Measurements from ENCODE around the gene FCER2. TPM values are rescaled to one million over a fixed set of nuclear protein-coding genes. Genes with fewer than 3 reads are reported as not detected.

Gene FCER2
- total RNA-seq, 2 experiments from 2014 or later, result 0.29 to 0.31 TPM

- DNase-seq, result no peak
- Mint-ChIP-seq H3K27ac (no peak overlapping the region), H3K4me1 (ENCODE audit: low read depth) (peaks cover 30% of the 10 kb centered on the region), H3K27me3 (ENCODE audit: low read depth) (no peaks in the 10 kb centered on the region), H3K4me3 (no peak overlapping the region), H3K9me3 (ENCODE audit: insufficient read depth) (no peaks in the 10 kb centered on the region), H3K36me3 (ENCODE audit: low read depth) (peaks cover 33% of the 10 kb centered on the region)
- CTCF ChIA-PET, result no interaction called here
- POLR2A ChIA-PET, result interaction anchor here (0.5 kb wide), 1 partner anchor 82 kb away, joined by 3 read pairs; no protein-coding TSS in a partner anchor
- no peak for ATAC-seq
Measured at GRCh38 chr19:7642295-7643030, 59.5 kb downstream of the FCER2 start.

- no peak for ATAC-seq
- H3K36me3 Mint-ChIP-seq (ENCODE audit: low read depth), result peaks cover 33% of the 10 kb centered on the region
- H3K4me3 Mint-ChIP-seq, result no peak overlapping the region
- H3K9me3 Mint-ChIP-seq (ENCODE audit: insufficient read depth), result no peaks in the 10 kb centered on the region
- H3K27ac Mint-ChIP-seq, result no peak overlapping the region
- POLR2A ChIA-PET, result interaction anchor here (0.8 kb wide), 3 partner anchors 12 to 37 kb away, joined by 3 read pairs; partner anchors contain the start of genes PET100 and XAB2
- H3K27me3 Mint-ChIP-seq (ENCODE audit: low read depth), result no peaks in the 10 kb centered on the region
- CTCF ChIA-PET, result interaction anchor here (0.8 to 1.1 kb wide), 2 partner anchors 10 to 39 kb away, joined by 3 to 5 read pairs; partner anchors contain the start of gene TRAPPC5
- no peak for DNase-seq
- peaks cover 35% of the 10 kb centered on the region for H3K4me1 Mint-ChIP-seq (ENCODE audit: low read depth)
Measured at GRCh38 chr19:7641290-7642276, 60.3 kb downstream of the FCER2 start.

GRCh38 chr19:7640803-7641202 lies 61.1 kb downstream of the FCER2 start:
- Mint-ChIP-seq H3K4me1 (ENCODE audit: low read depth) (peaks cover 42% of the 10 kb centered on the region), H3K36me3 (ENCODE audit: low read depth) (peaks cover 32% of the 10 kb centered on the region), H3K4me3 (no peak overlapping the region), H3K27me3 (ENCODE audit: low read depth) (no peaks in the 10 kb centered on the region), H3K27ac (no peak overlapping the region), H3K9me3 (ENCODE audit: insufficient read depth) (no peaks in the 10 kb centered on the region)
- ATAC-seq, result no peak
- no peak for DNase-seq
- ChIA-PET POLR2A (interaction anchor here (0.8 kb wide), 3 partner anchors 11 to 38 kb away, joined by 3 read pairs; partner anchors contain the start of genes PET100 and XAB2), CTCF (interaction anchor here (0.8 to 1.1 kb wide), 2 partner anchors 11 to 40 kb away, joined by 3 to 5 read pairs; partner anchors contain the start of gene TRAPPC5)

- Mint-ChIP-seq H3K27me3 (ENCODE audit: low read depth) (no peaks in the 10 kb centered on the region), H3K4me3 (no peak overlapping the region), H3K9me3 (ENCODE audit: insufficient read depth) (no peaks in the 10 kb centered on the region), H3K36me3 (ENCODE audit: low read depth) (peaks cover 28% of the 10 kb centered on the region), H3K27ac (peak overlapping the region; percentile 54), H3K4me1 (ENCODE audit: low read depth) (peaks cover 43% of the 10 kb centered on the region)
- ATAC-seq, result no peak
- ChIA-PET CTCF (no interaction called here), POLR2A (no interaction called here)
- no peak for DNase-seq
Measured at GRCh38 chr19:7639863-7640348, 62.0 kb downstream of the FCER2 start.

- no peak for DNase-seq
- POLR2A ChIA-PET, result interaction anchor here (2.0 kb wide), 1 partner anchor 9 kb away, joined by 13 read pairs; the partner anchor contains the start of genes PET100 and XAB2
- H3K4me3 Mint-ChIP-seq, result peak overlapping the region; percentile 34
- no peaks in the 10 kb centered on the region for H3K27me3 Mint-ChIP-seq (ENCODE audit: low read depth)
- H3K36me3 Mint-ChIP-seq (ENCODE audit: low read depth), result peaks cover 25% of the 10 kb centered on the region
- no peak for ATAC-seq
- peak overlapping the region; percentile 72 for H3K27ac Mint-ChIP-seq
- H3K9me3 Mint-ChIP-seq (ENCODE audit: insufficient read depth), result no peaks in the 10 kb centered on the region
- CTCF ChIA-PET, result interaction anchor here (2.9 kb wide), 1 partner anchor 13 kb away, joined by 15 read pairs; no protein-coding TSS in a partner anchor
- peaks cover 43% of the 10 kb centered on the region for H3K4me1 Mint-ChIP-seq (ENCODE audit: low read depth)
Measured at GRCh38 chr19:7638802-7639465, 63.0 kb downstream of the FCER2 start.

Other genes starting within 250 kb of the FCER2 start
- 1 to 10 TPM in 1 of 2 experiments, under 1 TPM in 1; 0.99 to 1.5 TPM for gene PEX11G, start 213.1 kb downstream of the FCER2 start, total RNA-seq
- gene ZNF358, start 186.0 kb downstream of the FCER2 start, total RNA-seq, result 1 to 10 TPM; 5.8 to 7.9 TPM
- 10 to 100 TPM; 16.2 to 17.7 TPM for gene MCOLN1, start 179.5 kb downstream of the FCER2 start, total RNA-seq
- 100 to 1,000 TPM; 166 to 173 TPM for gene PNPLA6, start 166.4 kb downstream of the FCER2 start, total RNA-seq
- under 1 TPM; 0.34 to 0.42 TPM for gene CAMSAP3, start 106.3 kb downstream of the FCER2 start, total RNA-seq
- 10 to 100 TPM; 44.8 to 46.9 TPM for gene XAB2, start 72.6 kb downstream of the FCER2 start, total RNA-seq
- 100 to 1,000 TPM; 125 to 136 TPM for gene PET100, start 72.3 kb downstream of the FCER2 start, total RNA-seq
- 1 to 10 TPM in 1 of 2 experiments, under 1 TPM in 1; 0.63 to 1.0 TPM for gene PCP2, start 68.4 kb downstream of the FCER2 start, total RNA-seq
- 100 to 1,000 TPM; 162 to 168 TPM for gene STXBP2, start 65.0 kb downstream of the FCER2 start, total RNA-seq
- gene RETN, start 33.1 kb downstream of the FCER2 start, total RNA-seq, result 1 to 10 TPM; 2.2 to 3.0 TPM
- not detected for gene MCEMP1, start 25.0 kb downstream of the FCER2 start, total RNA-seq
- 10 to 100 TPM; 92.8 to 95.1 TPM for gene TRAPPC5, start 21.3 kb downstream of the FCER2 start, total RNA-seq
- not detected for gene CLEC4G, start 30.0 kb upstream of the FCER2 start, total RNA-seq
- gene CD209, start 45.4 kb upstream of the FCER2 start, total RNA-seq, result not detected
- gene CLEC4M, start 61.1 kb upstream of the FCER2 start, total RNA-seq, result not detected
- gene EVI5L, start 128.1 kb upstream of the FCER2 start, total RNA-seq, result 1 to 10 TPM; 8.0 to 9.3 TPM
- gene PRR36, start 172.3 kb upstream of the FCER2 start, total RNA-seq, result under 1 TPM; 0.08 to 0.10 TPM
- gene LRRC8E, start 186.4 kb upstream of the FCER2 start, total RNA-seq, result not detected
- 10 to 100 TPM; 36.5 to 39.9 TPM for gene MAP2K7, start 201.7 kb upstream of the FCER2 start, total RNA-seq
- gene TGFBR3L, start 212.7 kb upstream of the FCER2 start, total RNA-seq, result 1 to 10 TPM; 2.7 to 3.6 TPM
- gene SNAPC2, start 218.2 kb upstream of the FCER2 start, total RNA-seq, result 10 to 100 TPM; 18.6 to 19.0 TPM
- gene CTXN1, start 224.0 kb upstream of the FCER2 start, total RNA-seq, result under 1 TPM; 0.31 to 0.37 TPM
- 10 to 100 TPM; 63.6 to 69.6 TPM for gene TIMM44, start 241.5 kb upstream of the FCER2 start, total RNA-seq

All from activated CD8-positive, alpha-beta T cell treated with anti-CD3 and anti-CD28 coated beads, Interleukin-2, amount 10 ng/mL, durations not matched to agents 7 days and 5 days (primary cell).